GM19043 (cell line): Measurements from ENCODE around the gene CHAT.

Experiments
- ATAC-seq: cut with Tn5 transposase; IDR thresholded peaks from one replicate; pipeline ENCODE4 v1.9.1; 2021; ENCODE audit warnings: low read depth; ENCODE audit not compliant: unreplicated experiment

CHAT gene

GRCh38 chr10:49613882-49614241 lies at the start of gene CHAT:
Gene CHAT (plus strand): TSS chr10:49614037. CDS start chr10:49614190, 153 bp downstream.
- no peak for ATAC-seq

- no peak for ATAC-seq
Observed at GRCh38 chr10:49564461-49565009, 49.3 kb upstream of the CHAT start.

GRCh38 chr10:49567810-49568209 lies 46.0 kb upstream of the CHAT start:
- no peak for ATAC-seq

GRCh38 chr10:49568235-49568634 lies 45.6 kb upstream of the CHAT start:
- ATAC-seq = no peak

- ATAC-seq = no peak
Observed at GRCh38 chr10:49569031-49569631, 44.7 kb upstream of the CHAT start.

GRCh38 chr10:49571388-49571787 lies 42.4 kb upstream of the CHAT start:
- no peak for ATAC-seq

GRCh38 chr10:49572594-49573114 lies 41.2 kb upstream of the CHAT start:
- no peak for ATAC-seq

GRCh38 chr10:49575489-49576072 lies 38.3 kb upstream of the CHAT start:
- ATAC-seq = no peak

- ATAC-seq = no peak
Observed at GRCh38 chr10:49577182-49577925, 36.5 kb upstream of the CHAT start.

GRCh38 chr10:49578392-49578791 lies 35.4 kb upstream of the CHAT start:
- no peak for ATAC-seq

GRCh38 chr10:49579621-49580020 lies 34.2 kb upstream of the CHAT start:
- ATAC-seq = no peak

GRCh38 chr10:49585387-49585786 lies 28.4 kb upstream of the CHAT start:
- ATAC-seq = no peak

- no peak for ATAC-seq
Observed at GRCh38 chr10:49587981-49588380, 25.9 kb upstream of the CHAT start.

GRCh38 chr10:49592726-49593563 lies 20.9 kb upstream of the CHAT start:
- ATAC-seq = no peak

GRCh38 chr10:49593564-49593875 lies 20.3 kb upstream of the CHAT start:
- no peak for ATAC-seq

- ATAC-seq = no peak
Observed at GRCh38 chr10:49593998-49594397, 19.8 kb upstream of the CHAT start.

- ATAC-seq = no peak
Observed at GRCh38 chr10:49594594-49594993, 19.2 kb upstream of the CHAT start.

GRCh38 chr10:49595003-49595712 lies 18.7 kb upstream of the CHAT start:
- no peak for ATAC-seq

- ATAC-seq = no peak
Observed at GRCh38 chr10:49595713-49596492, 17.9 kb upstream of the CHAT start.

- no peak for ATAC-seq
Observed at GRCh38 chr10:49596493-49596809, 17.4 kb upstream of the CHAT start.
